ENCODE results near the gene DPP7. TPM values are rescaled to one million over a fixed set of nuclear protein-coding genes. Genes with fewer than 3 reads are reported as not detected.

DPP7 gene
- total and polyA plus RNA-seq, 2 of the 4 experiments (the other 2 are of a cell fraction), result 14.9 to 76.4 TPM

DNA sequence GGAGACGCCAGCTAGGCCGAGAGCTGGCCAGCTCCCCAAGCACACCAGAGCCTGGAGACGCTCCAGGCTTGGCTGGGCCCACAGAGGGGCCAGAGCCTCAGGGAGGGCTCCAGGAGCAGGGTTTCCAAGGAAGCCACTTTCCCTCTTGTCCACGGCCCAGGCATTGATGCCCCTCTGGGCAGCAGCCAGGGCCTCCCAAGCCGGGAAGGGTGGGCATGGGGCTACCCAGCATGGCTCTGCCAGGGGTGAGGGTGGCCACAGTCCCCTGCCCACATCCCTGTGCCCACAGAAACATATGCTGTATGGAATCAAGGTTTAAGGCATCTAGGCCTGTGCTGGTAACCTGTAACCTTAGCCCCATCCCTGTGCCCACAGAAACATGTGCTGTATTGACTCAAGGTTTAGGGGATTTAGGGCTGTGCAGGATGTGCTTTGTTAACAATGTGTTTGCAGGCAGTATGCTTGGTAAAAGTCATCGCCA is 1.5 kb upstream of the DPP7 start:
- H3K56ac ChIP-seq (ENCODE audit: extremely low read depth, insufficient read depth, low read length), result no peak overlapping the region
- no peaks in the 10 kb centered on the region for H3K27me3 ChIP-seq (ENCODE audit: control insufficient read depth, insufficient read depth, low read length)
- ChIA-PET CTCF (no interaction called here), POLR2A (ENCODE audit: unreplicated experiment) (interaction anchor here (0.5 kb wide), 1 partner anchor 114 kb away, joined by 12 read pairs; no protein-coding TSS in a partner anchor)
- TF ChIP-seq BHLHE40 (IDR thresholded peaks at IDR 0.05; ENCODE audit: low read depth, low read length) (no peak), SMC3 (IDR thresholded peaks at IDR 0.05; ENCODE audit: low read depth, low read length) (no peak), CHD1 (IDR thresholded peaks at IDR 0.05; ENCODE audit: low read depth, low read length) (no peak), MXI1 (IDR thresholded peaks at IDR 0.05; ENCODE audit: borderline replicate concordance, low read depth, low read length) (no peak), RFX5 (IDR thresholded peaks at IDR 0.05; ENCODE audit: low read depth, low read length) (no peak), RAD21 (IDR thresholded peaks at IDR 0.05; ENCODE audit: low read length) (no peak), CTCF (conservative IDR thresholded peaks at IDR 0.05; ENCODE audit: low read depth, low read length) (no peak), POLR2A (IDR thresholded peaks at IDR 0.05; ENCODE audit: low read depth, low read length) (no peak), CEBPB (IDR thresholded peaks at IDR 0.05; ENCODE audit: low read depth, low read length) (no peak), NFE2L2 (IDR thresholded peaks at IDR 0.05; ENCODE audit: low read depth, low read length) (no peak), FOS (IDR thresholded peaks at IDR 0.05; ENCODE audit: low read depth, low read length) (no peak), MAFK (IDR thresholded peaks at IDR 0.05; ENCODE audit: low read depth, low read length) (no peak), RCOR1 (IDR thresholded peaks at IDR 0.05; ENCODE audit: insufficient replicate concordance, low read length) (no peak), MAZ (IDR thresholded peaks at IDR 0.05; ENCODE audit: borderline replicate concordance, low read depth, low read length) (no peak)
- TF ChIP-seq, protein P1, sequence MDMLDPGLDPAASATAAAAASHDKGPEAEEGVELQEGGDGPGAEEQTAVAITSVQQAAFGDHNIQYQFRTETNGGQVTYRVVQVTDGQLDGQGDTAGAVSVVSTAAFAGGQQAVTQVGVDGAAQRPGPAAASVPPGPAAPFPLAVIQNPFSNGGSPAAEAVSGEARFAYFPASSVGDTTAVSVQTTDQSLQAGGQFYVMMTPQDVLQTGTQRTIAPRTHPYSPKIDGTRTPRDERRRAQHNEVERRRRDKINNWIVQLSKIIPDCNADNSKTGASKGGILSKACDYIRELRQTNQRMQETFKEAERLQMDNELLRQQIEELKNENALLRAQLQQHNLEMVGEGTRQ (IDR thresholded peaks at IDR 0.05; ENCODE audit: low read depth, low read length), result no peak
- H3K14ac ChIP-seq (replicated peaks; ENCODE audit: low read depth, low read length), result no peak overlapping the region; the same call in 1 of the 2 replicates
- dilution Hi-C loops (cut with HindIII; ENCODE audit: low sequenced_read_pairs, unreplicated experiment), result no loop called here
- peaks cover 6% of the 10 kb centered on the region for H3K4me1 ChIP-seq (ENCODE audit: control insufficient read depth, insufficient read depth, low read length)
- H3K4me3 ChIP-seq (ENCODE audit: insufficient read depth, low read depth, low read length), result no peak overlapping the region
- ATAC-seq (ENCODE audit: low read depth) (no peak), DNase-seq (no peak)
- no peak overlapping the region for H3K27ac ChIP-seq (ENCODE audit: insufficient read depth, low read length)
- H3K23ac ChIP-seq (ENCODE audit: low read depth, low read length), result no peak overlapping the region
- H3K4me2 ChIP-seq (ENCODE audit: low read depth, low read length), result no peak overlapping the region
- 0 out of 4 replicates have a peak, but pooled peaks cover 0 to 3% of the 10 kb centered on the region in 2 experiments for H3K79me1 ChIP-seq (ENCODE audit: low read depth in 1 of 2, low read length in 2 of 2)
- H3K4ac ChIP-seq (ENCODE audit: low read depth, low read length), result no peak overlapping the region
- no peak overlapping the region for H2AK5ac ChIP-seq (ENCODE audit: low read depth, low read length)
- no peaks in the 10 kb centered on the region for H3K9me3 ChIP-seq (ENCODE audit: control insufficient read depth, insufficient read depth, low read length)
- no TSS peak for BruUV-seq (replicated peaks)
- 76% methylated on average over 2 of the region's 6 CpGs; no CpG with 5 or more reads in 1 of the 2 experiments for WGBS, 2 experiments (ENCODE audit: extremely low coverage in 2 of 2, insufficient read length in 1 of 2)
- H2BK15ac ChIP-seq (ENCODE audit: low read depth, low read length), result no peak overlapping the region
- in situ Hi-C loops (cut with MboI; ENCODE audit: low sequenced_read_pairs), result no loop called here
- no peaks in the 10 kb centered on the region for H4K20me1 ChIP-seq (ENCODE audit: insufficient read depth, low read length)
- intact Hi-C loops (cut with micrococcal nuclease), result no loop called here
- H3K18ac ChIP-seq (ENCODE audit: low read depth, low read length), result no peak overlapping the region
- H3K9ac ChIP-seq (ENCODE audit: low read depth, low read length), result no peak overlapping the region
- H3K9me1 ChIP-seq (ENCODE audit: insufficient read depth, low read length), result no peaks in the 10 kb centered on the region
- no peak overlapping the region for H4K5ac ChIP-seq (ENCODE audit: low read depth, low read length)
- H2BK20ac ChIP-seq (ENCODE audit: low read depth, low read length), result no peak overlapping the region
- no peak overlapping the region for H4K8ac ChIP-seq (ENCODE audit: low read depth in 2 of 2, low read length in 2 of 2)
- peaks cover 11% of the 10 kb centered on the region for H3K36me3 ChIP-seq (ENCODE audit: control insufficient read depth, insufficient read depth, low read length)
- H4K91ac ChIP-seq (ENCODE audit: insufficient read depth, low read depth, low read length), result no peak overlapping the region
- no peak overlapping the region for H2AK9ac ChIP-seq (replicated peaks; ENCODE audit: low read depth, low read length, poor library complexity)
- H2AFZ ChIP-seq (replicated peaks; ENCODE audit: low read length, poor library complexity), result peak overlapping the region; percentile 32
- H2BK5ac ChIP-seq (ENCODE audit: low read depth, low read length, poor library complexity, severe bottlenecking), result no peak overlapping the region
- H2BK120ac ChIP-seq (ENCODE audit: low read depth, low read length), result no peak overlapping the region

All from IMR-90 (cell line).